Measurements from ENCODE around the gene CRMP1.

The CRMP1 gene

DNA sequence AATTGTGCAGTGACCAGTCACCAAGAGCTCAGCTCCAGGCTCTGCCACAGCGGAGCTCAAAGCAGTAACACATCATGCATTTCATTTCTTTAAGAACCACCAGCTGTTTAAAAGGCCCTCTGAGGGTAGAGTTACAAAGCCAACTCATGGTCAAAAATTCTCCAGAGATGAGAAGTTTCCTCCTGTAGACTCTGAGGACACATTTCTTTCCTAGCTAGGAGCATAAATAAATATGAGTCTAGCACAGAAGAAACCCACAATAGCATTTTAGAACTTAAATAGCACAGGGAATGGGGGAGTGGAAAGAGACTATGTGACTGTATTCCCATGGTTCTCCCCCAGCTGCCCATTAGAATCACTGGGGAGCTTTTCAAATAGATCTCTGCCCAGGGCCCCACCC is 6.5 kb upstream of the CRMP1 start:
- DNase-seq (ENCODE audit: low read depth, low spot score) = no peak
- in situ Hi-C loops (cut with HindIII; ENCODE audit: low sequenced_read_pairs) = no loop called here
- no peak for TF ChIP-seq CTCF (IDR thresholded peaks at IDR 0.05; ENCODE audit: low read depth, low read length)
- no peak overlapping the region for H3K4me3 ChIP-seq (ENCODE audit: low read depth, low read length)

DNA sequence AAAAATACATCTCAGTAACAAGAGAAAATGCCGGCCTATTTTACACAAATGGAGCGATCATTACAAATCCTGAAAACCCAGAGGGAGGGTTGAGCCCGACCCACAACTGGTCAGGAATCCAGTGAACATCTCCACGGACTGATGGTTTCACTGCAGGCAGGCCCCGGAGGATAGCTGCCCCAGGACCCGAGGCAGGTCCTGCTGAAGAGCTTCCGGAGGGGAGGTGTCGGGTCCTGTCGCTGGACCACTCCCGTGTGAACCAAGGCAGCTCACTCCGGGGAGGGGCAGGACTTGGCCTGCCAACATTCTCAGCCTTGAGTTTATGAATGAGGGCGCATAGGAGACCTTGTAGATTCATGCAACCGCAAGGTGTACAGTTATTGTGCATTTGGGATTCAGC is 4.8 kb upstream of the CRMP1 start:
- in situ Hi-C loops (cut with HindIII; ENCODE audit: low sequenced_read_pairs) = no loop called here
- H3K4me3 ChIP-seq (ENCODE audit: low read depth, low read length) = no peak overlapping the region
- TF ChIP-seq CTCF (IDR thresholded peaks at IDR 0.05; ENCODE audit: low read depth, low read length) = no peak
- DNase-seq (ENCODE audit: low read depth, low spot score) = no peak

DNA sequence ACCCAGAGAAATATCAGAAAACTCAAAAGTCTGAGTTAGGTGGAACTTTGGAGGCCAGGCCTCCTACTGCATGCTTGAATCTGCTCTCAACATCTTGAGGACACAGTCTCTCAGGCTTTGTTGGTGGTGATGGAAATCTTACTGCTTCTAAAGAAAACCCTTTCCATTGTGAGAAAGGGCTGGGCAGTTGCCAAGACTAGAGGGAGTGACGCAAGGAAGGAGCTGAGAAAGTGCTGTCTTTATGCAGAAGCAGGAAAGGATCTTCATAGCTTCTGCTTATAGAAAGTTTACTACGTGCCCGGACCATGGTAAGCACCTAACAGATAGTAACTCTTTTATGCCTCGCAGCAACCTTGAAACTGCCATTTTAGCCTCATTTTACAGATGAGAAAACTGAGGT is 2.4 kb upstream of the CRMP1 start:
- H3K4me3 ChIP-seq (ENCODE audit: low read depth, low read length) = no peak overlapping the region
- in situ Hi-C loops (cut with HindIII; ENCODE audit: low sequenced_read_pairs) = no loop called here
- TF ChIP-seq CTCF (IDR thresholded peaks at IDR 0.05; ENCODE audit: low read depth, low read length) = no peak
- no peak for DNase-seq (ENCODE audit: low read depth, low spot score)

DNA sequence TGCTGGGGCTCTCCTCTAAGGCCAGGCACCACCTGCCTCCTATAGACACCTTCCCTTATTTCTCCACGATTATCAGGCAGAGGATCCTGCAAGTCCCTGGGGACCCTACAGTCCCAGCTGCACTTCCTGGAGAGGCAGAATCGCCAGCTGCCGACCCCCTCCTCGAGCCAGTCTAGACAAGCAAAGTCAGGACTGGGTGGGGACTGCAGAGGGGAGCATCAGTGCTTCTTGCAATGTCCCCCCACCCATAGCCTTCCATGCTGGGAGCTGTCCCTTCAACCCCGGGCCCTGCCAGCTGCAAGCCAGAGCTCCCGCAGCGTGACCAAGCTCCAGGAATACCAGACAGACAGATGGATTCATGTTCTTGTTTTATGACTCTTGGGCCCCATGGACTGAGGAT is 1.4 kb upstream of the CRMP1 start:
- in situ Hi-C loops (cut with HindIII; ENCODE audit: low sequenced_read_pairs) = no loop called here
- TF ChIP-seq CTCF (IDR thresholded peaks at IDR 0.05; ENCODE audit: low read depth, low read length) = no peak
- no peak for DNase-seq (ENCODE audit: low read depth, low spot score)
- no peak overlapping the region for H3K4me3 ChIP-seq (ENCODE audit: low read depth, low read length)

GRCh38 chr4:5893591-5893990 is 705 bp upstream of the CRMP1 start:
- DNase-seq (ENCODE audit: low read depth, low spot score) = no peak
- no peak overlapping the region for H3K4me3 ChIP-seq (ENCODE audit: low read depth, low read length)
- no peak for TF ChIP-seq CTCF (IDR thresholded peaks at IDR 0.05; ENCODE audit: low read depth, low read length)
- in situ Hi-C loops (cut with HindIII; ENCODE audit: low sequenced_read_pairs) = no loop called here

- H3K4me3 ChIP-seq (ENCODE audit: low read depth, low read length) = no peak overlapping the region
- no peak for TF ChIP-seq CTCF (IDR thresholded peaks at IDR 0.05; ENCODE audit: low read depth, low read length)
- in situ Hi-C loops (cut with HindIII; ENCODE audit: low sequenced_read_pairs) = no loop called here
- no peak for DNase-seq (ENCODE audit: low read depth, low spot score)
Measured at GRCh38 chr4:5892323-5893003, 423 bp downstream of the CRMP1 start.

Data from astrocyte of the spinal cord (primary cell).